Stomach (tissue), 4 donors: ENCODE data around the gene ASIC2.

Experiments used
- CTCF ChIP-seq, 7 experiments: fragments of 450-650 bp in 4 of 7; fragments of 200-600 bp in 3 of 7; sonication (generic) in 3 of 7; IDR thresholded peaks; one replicate each; pipeline ENCODE4 v1.5.1; 2016 to 2019; ENCODE audit warnings: antibody characterized with exemption in 7 of 7, control low read depth in 2 of 7, mild to moderate bottlenecking in 1 of 7
- EP300 ChIP-seq: sonication (generic); formaldehyde crosslinking; IDR thresholded peaks from one replicate; pipeline ENCODE4 v1.6.1; 2017; ENCODE audit warnings: antibody characterized with exemption
- POLR2A ChIP-seq, 4 donors: fragments of 450-650 bp; IDR thresholded peaks; one replicate each; pipeline ENCODE4 v1.6.1; 2016; ENCODE audit warnings: antibody characterized with exemption in 4 of 4, control low read depth in 2 of 4, mild to moderate bottlenecking in 1 of 4, moderate library complexity in 1 of 4
- POLR2AphosphoS5 ChIP-seq, 3 donors: sonication (generic); formaldehyde crosslinking; IDR thresholded peaks; one replicate each; pipeline ENCODE4 v1.6.1; 2016; ENCODE audit warnings: antibody characterized with exemption in 3 of 3

GRCh38 chr17:33131620-33132019 is 161.5 kb downstream of the ASIC2 start:
- TF ChIP-seq CTCF (IDR thresholded peaks at IDR 0.05) (no peak), POLR2AphosphoS5 (IDR thresholded peaks at IDR 0.05) (no peak), POLR2A (IDR thresholded peaks at IDR 0.05) (no peak), EP300 (no peak)
